Activated CD4-positive, alpha-beta T cell treated with anti-CD3 and anti-CD28 coated beads for 36 hours (primary cell): ENCODE results near the gene TTLL3. TPM values are rescaled to one million over a fixed set of nuclear protein-coding genes. Genes with fewer than 3 reads are reported as not detected.

Experiments
- ATAC-seq: fragments of 200-7000 bp; cut with Tn5 transposase; one replicate; pipeline ENCODE4 v1.10.0; 2021; ENCODE audit warnings: mild to moderate bottlenecking, moderate library complexity
- CTCF ChIA-PET: fragments of 350-600 bp; sonication (Branson Sonifier 250); formaldehyde crosslinking; loops from one replicate; lab custom pipeline; 2021; ENCODE audit warnings: antibody characterized with exemption; lab: Charles Lee
- POLR2A ChIA-PET: fragments of 350-600 bp; sonication (Branson Sonifier 250); formaldehyde crosslinking; loops from one replicate; lab custom pipeline; 2021; ENCODE audit warnings: antibody characterized with exemption, inconsistent platforms; lab: Charles Lee
- DNase-seq: peaks from one replicate; pipeline ENCODE4 v3.0.0-alpha.2; 2020
- H3K27ac Mint-ChIP-seq: one replicate; pipeline ENCODE4 v1.8.0; 2021; ENCODE audit warnings: mixed read lengths
- H3K27me3 Mint-ChIP-seq: one replicate; pipeline ENCODE4 v1.8.0; 2021; ENCODE audit warnings: mixed read lengths
- H3K36me3 Mint-ChIP-seq: one replicate; pipeline ENCODE4 v1.8.0; 2021; ENCODE audit warnings: low read depth, mixed read lengths
- H3K4me1 Mint-ChIP-seq: one replicate; pipeline ENCODE4 v1.8.0; 2021; ENCODE audit warnings: mixed read lengths
- H3K4me3 Mint-ChIP-seq: one replicate; pipeline ENCODE4 v1.8.0; 2021; ENCODE audit warnings: mild to moderate bottlenecking, moderate library complexity, mixed read lengths
- H3K9me3 Mint-ChIP-seq: one replicate; pipeline ENCODE4 v1.8.0; 2021; ENCODE audit warnings: low read depth, mixed read lengths
- intact Hi-C, 2 experiments: fragments of 100-400 bp; cut with DNase I in 1 of 2; cut with micrococcal nuclease in 1 of 2; formaldehyde crosslinking; loops; one replicate each; pipeline versions ENCODE4 v1.14.2 to v1.15.1; 2022 to 2024; cut with DNase I, micrococcal nuclease
- total RNA-seq, 2 experiments: library from RNA; stranded (reverse); gene quantifications; one replicate each; pipeline ENCODE4 v1.2.3, GENCODE V29; 2021

The TTLL3 gene
- total RNA-seq, 2 experiments from 2014 or later, result 47.5 to 49.8 TPM

- Mint-ChIP-seq H3K27me3 (no peaks in the 10 kb centered on the region), H3K36me3 (peaks cover 67% of the 10 kb centered on the region), H3K4me1 (peaks cover 73% of the 10 kb centered on the region), H3K9me3 (no peaks in the 10 kb centered on the region), H3K27ac (peak overlapping the region; percentile 100), H3K4me3 (peak overlapping the region; percentile 99)
- CTCF ChIA-PET, result interaction anchor here (1.2 to 2.2 kb wide), 6 partner anchors 10 to 65 kb away, joined by 5 to 11 read pairs (median 8); partner anchors contain the start of genes BRPF1 and CAMK1
- intact Hi-C loops, result loop anchor here (1.0 to 5.0 kb wide), 15 partner anchors 14 to 1850 kb away; partner anchors contain the start of genes BRPF1 (in 2 of the 2), JAGN1 (in 2 of the 2), SETD5 (in 2 of the 2) and CRELD1 (in 1 of the 2)
- ATAC-seq, result no peak
- no peak for DNase-seq
- POLR2A ChIA-PET, result interaction anchor here (1.0 to 1.5 kb wide), 7 partner anchors 9 to 395 kb away, joined by 3 to 13 read pairs (median 5); partner anchors contain the start of genes CAMK1 and OGG1
Observed at GRCh38 chr3:9791790-9792404, 18.2 kb upstream of the TTLL3 start.

DNA sequence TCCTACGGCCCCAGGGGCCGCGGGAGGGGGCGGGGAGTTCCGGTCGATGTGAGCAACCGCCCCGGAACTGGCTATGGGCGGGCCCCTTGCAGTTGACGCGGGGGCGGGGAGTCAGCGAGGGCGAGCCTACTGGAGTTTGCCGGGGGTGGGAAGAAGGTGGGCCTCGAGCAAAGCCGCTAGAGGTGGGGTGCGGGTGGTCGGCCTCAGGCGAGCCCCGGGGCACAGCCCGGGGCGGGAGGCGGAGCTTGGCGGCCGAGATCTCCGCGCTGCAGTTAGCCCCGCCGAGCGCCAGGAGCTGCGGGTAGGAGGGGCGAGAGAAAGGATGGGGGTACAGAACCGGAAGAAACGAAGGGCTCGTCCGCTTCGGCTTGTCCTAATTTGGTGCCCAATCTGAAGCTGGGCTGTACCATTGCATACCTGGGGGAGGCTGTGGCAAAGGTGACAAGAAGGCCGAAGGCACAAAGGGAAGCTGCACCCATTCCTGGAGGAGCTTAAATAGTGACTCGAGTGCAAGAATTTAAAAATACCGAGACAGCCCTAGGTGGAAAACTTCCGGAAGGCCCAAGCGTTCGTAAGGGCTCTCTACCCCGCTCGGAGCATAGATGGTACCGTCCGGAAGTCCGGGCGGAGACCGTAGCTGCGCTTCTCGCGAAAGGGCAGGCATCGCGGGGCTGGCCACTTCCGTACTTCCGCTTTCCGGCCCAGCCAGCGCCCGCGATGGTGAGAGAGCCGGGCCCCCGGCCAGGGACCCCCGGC is 17.5 kb upstream of the TTLL3 start, which contains the start of the genes ARPC4 and TADA3:
ARPC4 (plus strand) TSS at position 678 of the 756 bp plus-strand sequence; CDS start at position 718, 40 bp downstream.
TADA3 (minus strand) TSS at position 69 of the 756 bp plus-strand sequence. CDS start 1,007 bp downstream, outside the sequence.
- intact Hi-C loops, result loop anchor here (1.0 to 5.0 kb wide), 21 partner anchors 14 to 1850 kb away; partner anchors contain the start of genes BRPF1 (in 2 of the 2), JAGN1 (in 2 of the 2), MTMR14 (in 2 of the 2) and SETD5 (in 2 of the 2)
- Mint-ChIP-seq H3K27ac (peak within 1 kb of the TSS; percentile 100), H3K4me3 (peak within 1 kb of the TSS; percentile 99), H3K27me3 (no peaks in the 10 kb centered on the region), H3K9me3 (no peaks in the 10 kb centered on the region), H3K4me1 (peaks cover 73% of the 10 kb centered on the region), H3K36me3 (peaks cover 67% of the 10 kb centered on the region)
- DNase-seq (peak; percentile 95), ATAC-seq (peak; percentile 79)
- ChIA-PET POLR2A (interaction anchor here (0.6 to 1.5 kb wide), 11 partner anchors 10 to 430 kb away, joined by 3 to 13 read pairs (median 5); partner anchors contain the start of genes CAMK1, EMC3, OGG1 and THUMPD3), CTCF (interaction anchor here (0.6 to 2.0 kb wide), 11 partner anchors 11 to 439 kb away, joined by 3 to 11 read pairs (median 5); partner anchors contain the start of gene BRPF1)

DNA sequence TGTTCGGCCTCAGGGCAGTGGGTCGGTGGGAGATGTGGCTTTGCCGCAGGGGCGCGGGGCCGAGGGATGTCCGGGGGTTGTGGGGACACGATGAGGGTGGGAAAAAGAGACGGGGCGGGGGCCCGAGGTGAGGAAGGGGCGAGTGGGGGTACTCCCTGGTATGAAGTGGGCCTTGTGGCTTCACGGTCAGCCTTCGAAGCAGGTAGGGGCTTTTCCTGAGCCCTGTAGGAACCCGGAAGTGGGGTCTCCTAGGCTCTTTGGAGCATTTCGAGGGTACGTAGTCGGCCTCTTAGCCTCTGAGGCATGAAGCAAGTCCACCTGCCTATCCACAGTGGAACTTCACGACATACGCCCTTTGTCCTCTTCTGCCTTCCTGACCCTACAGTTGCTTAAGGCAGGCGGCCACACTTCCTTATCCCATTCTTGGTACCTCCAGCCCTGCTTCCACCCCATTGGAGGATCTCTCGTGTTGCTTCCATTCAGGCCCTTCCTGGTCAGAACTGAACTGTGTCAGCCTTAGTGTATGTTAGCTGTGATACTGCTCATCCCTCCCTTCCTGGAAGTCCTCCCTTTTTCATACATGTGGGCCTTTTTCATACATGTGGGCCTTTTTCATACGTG is 16.8 kb upstream of the TTLL3 start:
- Mint-ChIP-seq H3K4me1 (peaks cover 70% of the 10 kb centered on the region), H3K27ac (peak overlapping the region; percentile 100), H3K27me3 (no peaks in the 10 kb centered on the region), H3K36me3 (peaks cover 69% of the 10 kb centered on the region), H3K9me3 (no peaks in the 10 kb centered on the region), H3K4me3 (peak overlapping the region; percentile 99)
- CTCF ChIA-PET, result interaction anchor here (0.6 to 2.0 kb wide), 12 partner anchors 11 to 440 kb away, joined by 3 to 11 read pairs (median 4); partner anchors contain the start of gene BRPF1
- ATAC-seq, result peak; percentile 20
- peak; percentile 52 for DNase-seq
- intact Hi-C loops, result loop anchor here (1.0 to 5.0 kb wide), 11 partner anchors 15 to 1849 kb away; partner anchors contain the start of genes CAMK1 (in 1 of the 2), EMC3 (in 1 of the 2), FANCD2 (in 1 of the 2) and JAGN1 (in 1 of the 2)
- POLR2A ChIA-PET, result interaction anchor here (0.6 to 1.5 kb wide), 11 partner anchors 11 to 431 kb away, joined by 3 to 13 read pairs (median 5); partner anchors contain the start of genes CAMK1, EMC3, OGG1 and THUMPD3

DNA sequence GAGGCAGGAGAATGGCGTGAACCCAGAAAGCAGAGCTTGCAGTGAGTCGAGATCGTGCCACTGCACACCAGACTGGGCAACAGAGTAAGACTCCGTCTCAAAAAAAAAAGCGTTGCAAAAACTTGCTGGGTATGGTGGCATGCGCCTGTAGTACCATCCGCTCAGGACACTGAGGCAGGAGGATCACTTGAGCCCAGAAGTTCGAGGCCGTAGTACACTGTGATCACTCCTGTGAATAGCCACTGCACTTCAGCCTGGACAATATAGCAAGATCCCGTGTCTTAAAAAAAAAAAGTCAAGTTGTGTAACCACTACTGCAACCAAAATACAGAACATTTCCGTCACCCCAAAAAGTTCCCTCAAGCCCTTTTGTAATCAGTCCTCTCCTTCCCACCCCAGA is 15.7 kb upstream of the TTLL3 start:
- no peak for ATAC-seq
- Mint-ChIP-seq H3K27ac (peak overlapping the region; percentile 73), H3K4me1 (peaks cover 62% of the 10 kb centered on the region), H3K9me3 (no peaks in the 10 kb centered on the region), H3K27me3 (no peaks in the 10 kb centered on the region), H3K36me3 (peaks cover 68% of the 10 kb centered on the region), H3K4me3 (peak overlapping the region; percentile 99)
- CTCF ChIA-PET, result interaction anchor here (2.0 kb wide), 1 partner anchor 67 kb away, joined by 11 read pairs; no protein-coding TSS in a partner anchor
- no peak for DNase-seq
- intact Hi-C loops, result loop anchor here (5.0 kb wide), 3 partner anchors 98 to 1848 kb away; partner anchors contain the start of genes JAGN1 (in 1 of the 2), SETD5 (in 1 of the 2) and VGLL4 (in 1 of the 2)
- POLR2A ChIA-PET, result interaction anchor here (1.5 kb wide), 1 partner anchor 17 kb away, joined by 3 read pairs; no protein-coding TSS in a partner anchor

GRCh38 chr3:9795207-9795606 is 14.9 kb upstream of the TTLL3 start:
- peak overlapping the region; percentile 88 for H3K27ac Mint-ChIP-seq
- no peaks in the 10 kb centered on the region for H3K9me3 Mint-ChIP-seq
- no peak for DNase-seq
- ATAC-seq, result no peak
- peaks cover 68% of the 10 kb centered on the region for H3K36me3 Mint-ChIP-seq
- H3K27me3 Mint-ChIP-seq, result no peaks in the 10 kb centered on the region
- intact Hi-C loops, result no loop called here
- ChIA-PET CTCF (no interaction called here), POLR2A (interaction anchor here (0.7 to 1.5 kb wide), 3 partner anchors 10 to 35 kb away, joined by 3 to 4 read pairs (median 4); no protein-coding TSS in a partner anchor)
- peak overlapping the region; percentile 63 for H3K4me3 Mint-ChIP-seq
- peaks cover 54% of the 10 kb centered on the region for H3K4me1 Mint-ChIP-seq

GRCh38 chr3:9797196-9797945 is 12.7 kb upstream of the TTLL3 start:
- CTCF ChIA-PET, result no interaction called here
- DNase-seq (no peak), ATAC-seq (no peak)
- H3K27ac Mint-ChIP-seq, result peak overlapping the region; percentile 19
- H3K36me3 Mint-ChIP-seq, result peaks cover 67% of the 10 kb centered on the region
- H3K4me1 Mint-ChIP-seq, result peaks cover 38% of the 10 kb centered on the region
- POLR2A ChIA-PET, result no interaction called here
- H3K27me3 Mint-ChIP-seq, result no peaks in the 10 kb centered on the region
- H3K9me3 Mint-ChIP-seq, result no peaks in the 10 kb centered on the region
- intact Hi-C loops, result no loop called here
- no peak overlapping the region for H3K4me3 Mint-ChIP-seq

DNA sequence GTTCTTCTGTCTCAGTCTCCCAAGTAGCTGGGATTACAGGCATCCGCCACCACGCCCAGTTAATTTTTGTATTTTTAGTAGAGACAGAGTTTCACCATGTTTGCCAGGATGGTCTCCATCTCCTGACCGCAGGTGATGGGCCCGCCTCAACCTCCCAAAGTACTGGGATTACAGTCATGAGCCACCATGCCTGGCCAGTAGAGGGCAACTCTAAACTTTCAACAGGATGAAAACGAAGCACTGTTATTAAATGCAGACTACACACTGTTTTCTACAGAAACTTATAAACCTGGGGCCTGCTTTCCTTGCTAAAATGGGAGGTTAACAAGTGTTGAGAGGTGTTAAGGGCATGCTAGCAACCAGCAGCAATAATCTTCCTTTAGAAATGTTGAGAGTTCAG is 9.5 kb upstream of the TTLL3 start:
- ChIA-PET POLR2A (no interaction called here), CTCF (interaction anchor here (0.7 to 1.7 kb wide), 3 partner anchors 13 to 23 kb away, joined by 3 to 6 read pairs (median 4); no protein-coding TSS in a partner anchor)
- Mint-ChIP-seq H3K4me3 (no peak overlapping the region), H3K27me3 (no peaks in the 10 kb centered on the region), H3K36me3 (peaks cover 76% of the 10 kb centered on the region), H3K27ac (no peak overlapping the region), H3K9me3 (no peaks in the 10 kb centered on the region), H3K4me1 (peaks cover 19% of the 10 kb centered on the region)
- no peak for DNase-seq
- no peak for ATAC-seq
- intact Hi-C loops, result no loop called here

DNA sequence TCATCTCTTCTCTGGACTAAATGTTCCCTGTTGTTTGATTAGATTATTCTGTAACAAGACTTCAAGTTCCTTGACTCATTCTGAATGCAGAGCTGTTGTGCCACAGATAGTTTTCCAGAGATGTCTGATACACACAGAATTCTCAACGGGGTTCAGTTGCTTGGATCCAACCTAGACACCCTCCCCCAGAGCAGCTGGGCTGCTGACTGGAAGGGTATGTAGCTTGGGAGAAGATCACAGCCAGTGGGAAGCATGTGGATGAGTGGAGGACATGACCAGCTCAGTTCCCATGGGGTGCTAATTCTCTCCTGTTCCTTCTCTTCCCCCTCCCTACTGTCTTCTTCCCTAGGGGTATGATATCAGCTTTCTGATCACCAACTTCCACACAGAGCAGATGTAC is 6.6 kb upstream of the TTLL3 start:
- ATAC-seq (no peak), DNase-seq (no peak)
- Mint-ChIP-seq H3K27me3 (no peaks in the 10 kb centered on the region), H3K36me3 (peaks cover 75% of the 10 kb centered on the region), H3K9me3 (no peaks in the 10 kb centered on the region), H3K4me3 (no peak overlapping the region), H3K4me1 (peaks cover 17% of the 10 kb centered on the region), H3K27ac (peak overlapping the region; percentile 43)
- intact Hi-C loops, result no loop called here
- ChIA-PET POLR2A (interaction anchor here (0.9 kb wide), 1 partner anchor 12 kb away, joined by 3 read pairs; no protein-coding TSS in a partner anchor), CTCF (interaction anchor here (0.8 to 1.9 kb wide), 2 partner anchors 11 to 24 kb away, joined by 3 to 6 read pairs; no protein-coding TSS in a partner anchor)

GRCh38 chr3:9804996-9805395 is 5.1 kb upstream of the TTLL3 start:
- H3K4me3 Mint-ChIP-seq, result no peak overlapping the region
- no peaks in the 10 kb centered on the region for H3K9me3 Mint-ChIP-seq
- ATAC-seq (no peak), DNase-seq (no peak)
- intact Hi-C loops, result no loop called here
- POLR2A ChIA-PET, result interaction anchor here (0.7 to 0.9 kb wide), 2 partner anchors 9 to 17 kb away, joined by 4 read pairs; no protein-coding TSS in a partner anchor
- CTCF ChIA-PET, result interaction anchor here (1.0 to 1.9 kb wide), 7 partner anchors 10 to 459 kb away, joined by 3 to 6 read pairs (median 4); partner anchors contain the start of gene CAMK1
- H3K27ac Mint-ChIP-seq, result no peak overlapping the region
- H3K4me1 Mint-ChIP-seq, result peaks cover 30% of the 10 kb centered on the region
- H3K27me3 Mint-ChIP-seq, result no peaks in the 10 kb centered on the region
- peaks cover 75% of the 10 kb centered on the region for H3K36me3 Mint-ChIP-seq
